ENCODE data around the gene EGFR.

- TF ChIP-seq POLR2A (IDR thresholded peaks at IDR 0.05; ENCODE audit: extremely low read depth, insufficient read length) (no peak), CTCF (IDR thresholded peaks at IDR 0.05; ENCODE audit: low read depth, low read length) (no peak)
Observed at GRCh38 chr7:55258631-55259030, 239.8 kb downstream of the EGFR start.
